Omental fat pad (tissue), 4 donors: Measurements from ENCODE around the gene RB1. TPM values are rescaled to one million over a fixed set of nuclear protein-coding genes. Genes with fewer than 3 reads are reported as not detected.
"Not testable (repeated sequence)": the region's sequence is repeated elsewhere in the genome, so short reads cannot be mapped to it uniquely, and the experiment has no call there.

Experiments
- ATAC-seq: fragments of 150-250 bp; one replicate; pipeline ENCODE4 v1.9.1; 2016; ENCODE audit warnings: mild to moderate bottlenecking, moderate library complexity; ENCODE audit not compliant: low FRiP score
- DNase-seq: peaks from one replicate; pipeline ENCODE4 v3.0.0-alpha.2; 2019; ENCODE audit warnings: low spot score
- total RNA-seq, 4 donors: library from RNA; depleted of rRNA; stranded (reverse); fragments of >200 nt; gene quantifications; one replicate each; pipeline ENCODE4 v1.1.0, GENCODE V29; 2016
- TF ChIP-seq, protein P1 (sequence below), 3 donors: fragments of 450-650 bp; IDR thresholded peaks; one replicate each; pipeline ENCODE4 v1.5.1; 2016 to 2017; ENCODE audit warnings: antibody characterized with exemption in 3 of 3, mild to moderate bottlenecking in 3 of 3, moderate library complexity in 2 of 3

RB1 gene
- total RNA-seq, 4 donors from 2014 or later = 26.5 to 42.6 (median 37.5) TPM

DNA sequence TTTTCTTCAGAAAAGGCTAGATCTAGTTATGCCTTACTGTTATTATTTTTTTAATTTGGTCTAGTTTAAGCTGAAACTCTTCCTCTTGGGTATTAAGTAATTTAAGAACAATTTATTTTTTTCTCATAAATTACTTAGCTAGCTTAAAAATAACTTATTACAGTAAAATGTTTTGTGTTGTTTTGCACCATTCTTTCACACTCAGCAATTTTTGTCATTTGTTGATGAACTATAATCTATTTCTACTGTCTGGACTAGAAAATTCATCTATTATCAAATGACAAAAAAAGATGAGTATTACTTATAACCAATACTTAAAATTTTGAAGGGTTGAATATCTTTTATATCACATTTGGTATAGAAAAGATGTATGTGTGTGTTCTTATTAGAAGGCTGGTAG, 111.0 kb downstream of the RB1 start:
- DNase-seq (no peak), ATAC-seq (no peak)
- TF ChIP-seq, protein P1, sequence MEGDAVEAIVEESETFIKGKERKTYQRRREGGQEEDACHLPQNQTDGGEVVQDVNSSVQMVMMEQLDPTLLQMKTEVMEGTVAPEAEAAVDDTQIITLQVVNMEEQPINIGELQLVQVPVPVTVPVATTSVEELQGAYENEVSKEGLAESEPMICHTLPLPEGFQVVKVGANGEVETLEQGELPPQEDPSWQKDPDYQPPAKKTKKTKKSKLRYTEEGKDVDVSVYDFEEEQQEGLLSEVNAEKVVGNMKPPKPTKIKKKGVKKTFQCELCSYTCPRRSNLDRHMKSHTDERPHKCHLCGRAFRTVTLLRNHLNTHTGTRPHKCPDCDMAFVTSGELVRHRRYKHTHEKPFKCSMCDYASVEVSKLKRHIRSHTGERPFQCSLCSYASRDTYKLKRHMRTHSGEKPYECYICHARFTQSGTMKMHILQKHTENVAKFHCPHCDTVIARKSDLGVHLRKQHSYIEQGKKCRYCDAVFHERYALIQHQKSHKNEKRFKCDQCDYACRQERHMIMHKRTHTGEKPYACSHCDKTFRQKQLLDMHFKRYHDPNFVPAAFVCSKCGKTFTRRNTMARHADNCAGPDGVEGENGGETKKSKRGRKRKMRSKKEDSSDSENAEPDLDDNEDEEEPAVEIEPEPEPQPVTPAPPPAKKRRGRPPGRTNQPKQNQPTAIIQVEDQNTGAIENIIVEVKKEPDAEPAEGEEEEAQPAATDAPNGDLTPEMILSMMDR (IDR thresholded peaks at IDR 0.05) = no peak

DNA sequence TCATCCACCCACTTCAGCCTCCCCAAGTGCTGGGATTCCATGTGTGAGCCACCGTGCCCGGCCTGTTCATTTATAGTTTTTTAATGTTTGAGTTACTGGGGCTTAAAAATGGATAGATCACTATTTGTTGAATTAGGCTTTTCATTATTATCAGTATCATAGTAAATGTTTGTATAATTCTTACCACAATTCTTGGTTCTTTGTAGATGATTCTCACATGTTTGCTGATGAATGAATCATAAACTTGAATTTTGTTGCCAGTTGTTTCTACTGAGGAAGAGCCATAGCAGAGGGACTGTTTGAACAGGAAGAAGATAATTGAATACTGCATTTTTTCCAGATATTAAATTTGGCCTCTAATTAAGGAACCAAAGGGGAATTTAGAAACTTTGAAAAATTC, 112.0 kb downstream of the RB1 start:
- no peak for DNase-seq
- TF ChIP-seq, protein P1 (IDR thresholded peaks at IDR 0.05) = no peak
- no peak for ATAC-seq

DNA sequence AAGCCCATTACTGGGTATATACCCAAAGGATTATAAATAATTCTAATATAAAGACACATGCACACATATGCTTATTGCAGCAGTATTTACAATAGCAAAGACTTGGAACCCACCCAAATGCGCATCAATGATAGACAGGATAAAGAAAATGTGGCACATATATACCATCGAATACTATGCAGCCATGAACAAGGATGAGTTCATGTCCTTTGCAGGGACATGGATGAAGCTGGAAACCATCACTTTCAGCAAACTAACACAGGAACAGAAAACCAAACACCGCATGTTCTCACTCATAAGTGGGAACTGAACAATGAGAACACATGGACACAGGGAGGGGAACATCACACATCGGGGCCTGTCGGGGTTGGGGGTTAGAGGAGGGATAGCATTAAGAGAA, 118.5 kb downstream of the RB1 start:
- not testable (repeated sequence) for DNase-seq, ATAC-seq

DNA sequence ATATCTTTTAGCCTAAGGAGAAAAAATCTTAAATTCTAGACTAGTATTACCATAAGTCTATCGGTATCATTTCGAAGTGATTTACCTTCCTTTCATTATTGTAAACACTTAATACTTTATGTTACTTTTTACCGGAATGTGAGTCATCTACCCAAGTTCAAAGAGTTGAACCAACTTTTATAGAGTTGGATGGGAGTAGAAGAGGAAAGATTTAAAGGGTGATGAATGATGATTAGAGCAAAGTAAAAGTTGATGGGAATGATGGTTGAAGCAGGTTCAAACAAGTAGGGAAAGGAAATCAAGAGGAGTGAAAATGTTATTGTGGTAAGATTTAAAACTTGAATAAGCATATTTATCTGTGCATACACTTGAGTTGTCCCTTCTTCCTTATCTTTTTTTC, 120.7 kb downstream of the RB1 start:
- TF ChIP-seq, protein P1 (IDR thresholded peaks at IDR 0.05) = no peak
- ATAC-seq (no peak), DNase-seq (no peak)

DNA sequence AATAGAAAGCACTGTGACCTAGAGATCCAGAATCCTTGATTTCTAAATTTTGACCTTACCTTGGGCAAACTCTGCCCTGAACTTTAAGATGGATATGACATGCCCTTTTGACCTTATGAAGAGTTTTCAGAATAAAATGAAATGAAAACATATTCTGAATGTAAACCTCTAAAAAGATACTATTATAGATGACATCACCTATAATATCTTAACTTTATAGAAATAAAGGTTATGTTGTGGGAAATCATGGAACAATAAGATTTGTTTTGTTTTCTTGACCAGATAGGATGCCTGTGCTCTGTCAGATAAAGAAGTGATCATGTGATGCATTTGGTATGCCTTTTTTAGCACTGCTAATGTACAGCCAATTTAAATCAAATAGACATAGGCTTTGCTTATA, 122.5 kb downstream of the RB1 start:
- ATAC-seq = no peak
- TF ChIP-seq, protein P1 (IDR thresholded peaks at IDR 0.05) = no peak
- no peak for DNase-seq

DNA sequence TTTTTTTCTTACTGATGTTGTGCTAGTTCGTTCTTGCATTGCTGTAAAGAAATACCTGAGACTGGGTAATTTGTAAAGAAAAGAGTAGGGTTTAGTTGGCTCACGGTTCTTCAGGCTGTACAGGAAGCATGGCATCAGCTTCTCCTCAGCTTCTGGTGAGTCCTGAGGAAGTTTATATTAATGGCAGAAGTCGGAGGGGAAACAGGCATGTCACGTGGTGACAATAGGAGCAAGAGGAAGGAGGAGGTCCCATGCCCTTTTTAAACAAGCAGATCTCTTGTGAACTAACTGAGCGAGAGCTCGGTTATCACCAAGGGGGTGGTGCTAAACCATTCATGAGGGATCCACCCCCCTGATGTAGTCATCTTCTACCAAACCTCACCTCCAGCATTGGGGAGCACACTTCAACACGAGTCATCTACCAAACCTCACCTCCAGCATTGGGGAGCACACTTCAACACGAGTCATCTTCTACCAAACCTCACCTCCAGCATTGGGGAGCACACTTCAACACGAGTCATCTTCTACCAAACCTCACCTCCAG, 123.3 kb downstream of the RB1 start:
- DNase-seq, ATAC-seq: not testable (repeated sequence)

DNA sequence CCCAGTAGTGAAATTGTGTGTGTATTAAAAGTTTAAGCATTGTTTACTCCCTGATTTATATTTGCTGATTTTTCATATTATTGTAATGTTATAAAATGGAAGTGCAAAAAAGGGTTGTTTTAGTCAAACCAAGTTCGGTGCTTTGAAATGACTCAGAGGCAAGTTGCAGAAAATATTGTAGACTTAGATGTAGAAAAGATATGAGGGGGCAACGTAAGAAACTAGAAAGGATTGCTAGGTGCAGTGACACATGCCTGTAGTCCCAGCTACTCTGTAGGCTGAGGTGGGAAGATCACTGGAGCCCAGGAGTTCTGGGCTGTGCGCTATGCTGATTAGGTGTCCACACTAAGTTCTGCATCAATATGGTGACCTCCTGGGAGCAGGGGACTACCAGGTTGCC, 125.5 kb downstream of the RB1 start:
- no peak for ATAC-seq
- no peak for DNase-seq
- TF ChIP-seq, protein P1 (IDR thresholded peaks at IDR 0.05) = no peak

DNA sequence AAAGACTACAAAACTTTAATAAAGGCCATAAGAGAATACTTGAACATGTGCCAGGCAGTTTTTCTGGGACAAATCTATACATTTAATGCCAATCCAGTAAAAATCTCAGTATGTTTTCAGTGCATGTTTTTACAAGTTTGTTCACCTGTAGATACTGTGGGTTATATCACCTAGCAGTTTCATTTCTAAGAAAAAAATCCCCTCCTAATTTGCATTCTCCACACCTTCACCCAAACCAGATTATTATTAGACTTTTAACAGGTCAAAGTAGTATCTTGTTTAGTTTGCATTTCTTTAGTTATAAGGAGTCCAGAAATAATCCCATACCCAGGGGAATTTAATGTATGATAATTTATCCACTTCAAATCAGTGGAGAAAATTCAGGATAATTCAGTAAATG, 126.3 kb downstream of the RB1 start:
- TF ChIP-seq, protein P1 (IDR thresholded peaks at IDR 0.05) = no peak
- no peak for ATAC-seq
- DNase-seq = no peak
